Esophagus muscularis mucosa (tissue), 4 donors: Measurements from ENCODE around the gene PHF20.
A peak's percentile ranks its signal among the peaks of the same experiment; 100 is the strongest.

ENCODE experiments used
- EP300 ChIP-seq: sonication (generic); formaldehyde crosslinking; IDR thresholded peaks from one replicate; pipeline ENCODE4 v1.6.1; 2017; ENCODE audit warnings: antibody characterized with exemption
- POLR2A ChIP-seq: fragments of 450-650 bp; IDR thresholded peaks from one replicate; pipeline ENCODE4 v1.6.1; 2017; ENCODE audit warnings: antibody characterized with exemption, moderate library complexity, mild to moderate bottlenecking, low read depth
- POLR2AphosphoS5 ChIP-seq, 2 donors: sonication (generic); formaldehyde crosslinking; IDR thresholded peaks; one replicate each; pipeline ENCODE4 v1.6.1; 2017; ENCODE audit warnings: antibody characterized with exemption in 2 of 2
- TF ChIP-seq, protein P1 (sequence below), 3 experiments: fragments of 200-600 bp in 2 of 3; fragments of 450-650 bp in 1 of 3; sonication (generic) in 2 of 3; IDR thresholded peaks; one replicate each; pipeline ENCODE4 v1.5.1; 2017 to 2019; ENCODE audit warnings: antibody characterized with exemption in 3 of 3, mild to moderate bottlenecking in 2 of 3, moderate library complexity in 1 of 3

DNA sequence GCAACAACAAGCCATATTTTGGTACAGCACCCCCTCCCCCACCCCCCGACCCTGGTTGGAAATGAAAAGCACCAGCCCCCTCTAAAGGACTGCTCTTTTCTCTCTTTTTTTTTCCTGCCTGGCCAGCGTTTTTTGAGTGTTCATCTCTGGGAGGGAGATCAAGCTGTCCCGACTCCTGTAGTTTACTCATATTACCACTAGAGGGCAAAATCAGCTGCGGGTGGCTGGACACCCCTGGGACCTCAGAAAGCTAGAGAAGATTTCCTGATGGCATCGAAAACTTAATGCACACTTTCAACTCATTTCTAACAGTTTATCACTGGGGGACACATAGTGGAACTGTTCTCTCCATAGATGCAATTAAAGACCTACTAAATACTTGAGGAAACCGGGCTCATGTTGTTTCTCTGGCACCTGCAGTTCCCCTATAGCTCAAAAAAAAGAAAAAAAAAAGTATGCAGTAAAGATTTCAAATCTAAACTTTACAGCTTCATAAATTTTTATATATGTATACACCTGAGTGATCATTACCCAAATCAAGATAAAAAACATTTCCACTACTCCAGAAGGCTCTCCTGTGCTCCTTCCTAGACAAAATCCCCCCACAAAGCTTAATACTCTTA is 221.0 kb downstream of the PHF20 start:
- TF ChIP-seq, protein P1, sequence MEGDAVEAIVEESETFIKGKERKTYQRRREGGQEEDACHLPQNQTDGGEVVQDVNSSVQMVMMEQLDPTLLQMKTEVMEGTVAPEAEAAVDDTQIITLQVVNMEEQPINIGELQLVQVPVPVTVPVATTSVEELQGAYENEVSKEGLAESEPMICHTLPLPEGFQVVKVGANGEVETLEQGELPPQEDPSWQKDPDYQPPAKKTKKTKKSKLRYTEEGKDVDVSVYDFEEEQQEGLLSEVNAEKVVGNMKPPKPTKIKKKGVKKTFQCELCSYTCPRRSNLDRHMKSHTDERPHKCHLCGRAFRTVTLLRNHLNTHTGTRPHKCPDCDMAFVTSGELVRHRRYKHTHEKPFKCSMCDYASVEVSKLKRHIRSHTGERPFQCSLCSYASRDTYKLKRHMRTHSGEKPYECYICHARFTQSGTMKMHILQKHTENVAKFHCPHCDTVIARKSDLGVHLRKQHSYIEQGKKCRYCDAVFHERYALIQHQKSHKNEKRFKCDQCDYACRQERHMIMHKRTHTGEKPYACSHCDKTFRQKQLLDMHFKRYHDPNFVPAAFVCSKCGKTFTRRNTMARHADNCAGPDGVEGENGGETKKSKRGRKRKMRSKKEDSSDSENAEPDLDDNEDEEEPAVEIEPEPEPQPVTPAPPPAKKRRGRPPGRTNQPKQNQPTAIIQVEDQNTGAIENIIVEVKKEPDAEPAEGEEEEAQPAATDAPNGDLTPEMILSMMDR (IDR thresholded peaks at IDR 0.05): peak; percentile 78 to 80 (median 78)
- TF ChIP-seq POLR2A: no peak
- no peak for TF ChIP-seq POLR2AphosphoS5 (IDR thresholded peaks at IDR 0.05)
- TF ChIP-seq EP300: no peak
